ENCODE results near the gene ESR2.
"Not testable (repeated sequence)": the region's sequence is repeated elsewhere in the genome, so short reads cannot be mapped to it uniquely, and the experiment has no call there.

ESR2 gene

GRCh38 chr14:64221391-64222003, 72.7 kb downstream of the ESR2 start:
- DNase-seq (ENCODE audit: low read depth in 1 of 2, low spot score in 1 of 2) = no peak

- DNase-seq (ENCODE audit: low read depth in 1 of 2, low spot score in 1 of 2) = no peak
Observed at GRCh38 chr14:64220466-64220865, 73.7 kb downstream of the ESR2 start.

- no peak for DNase-seq (ENCODE audit: low read depth in 1 of 2, low spot score in 1 of 2)
Observed at GRCh38 chr14:64220056-64220455, 74.1 kb downstream of the ESR2 start.

- DNase-seq (ENCODE audit: low read depth in 1 of 2, low spot score in 1 of 2) = no peak
Observed at GRCh38 chr14:64218344-64219240, 75.6 kb downstream of the ESR2 start.

- no peak for DNase-seq (ENCODE audit: low read depth in 1 of 2, low spot score in 1 of 2)
Observed at GRCh38 chr14:64217834-64218233, 76.3 kb downstream of the ESR2 start.

DNA sequence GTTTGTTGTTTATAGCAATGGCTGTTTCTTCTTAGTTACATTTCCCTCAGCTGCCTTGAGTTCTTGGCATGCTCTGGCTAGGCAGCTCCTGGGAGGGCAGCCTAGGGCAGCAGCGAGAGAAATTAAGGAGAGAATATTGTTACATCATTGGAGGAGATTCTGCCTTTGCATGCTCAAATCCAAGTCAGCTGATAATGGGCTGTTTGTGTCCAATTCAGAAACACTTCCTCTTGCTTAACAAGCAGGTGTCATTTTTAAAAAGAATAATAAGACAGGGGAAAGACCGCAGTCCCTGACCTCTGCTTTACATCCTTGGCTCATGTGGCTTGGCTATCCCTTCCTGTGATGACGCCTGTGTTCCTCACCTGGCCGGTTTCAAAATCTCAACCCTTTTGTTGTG, 76.9 kb downstream of the ESR2 start:
- DNase-seq (ENCODE audit: low read depth in 1 of 2, low spot score in 1 of 2) = no peak

GRCh38 chr14:64215978-64216377, 78.2 kb downstream of the ESR2 start:
- DNase-seq (ENCODE audit: low read depth in 1 of 2, low spot score in 1 of 2) = no peak

DNA sequence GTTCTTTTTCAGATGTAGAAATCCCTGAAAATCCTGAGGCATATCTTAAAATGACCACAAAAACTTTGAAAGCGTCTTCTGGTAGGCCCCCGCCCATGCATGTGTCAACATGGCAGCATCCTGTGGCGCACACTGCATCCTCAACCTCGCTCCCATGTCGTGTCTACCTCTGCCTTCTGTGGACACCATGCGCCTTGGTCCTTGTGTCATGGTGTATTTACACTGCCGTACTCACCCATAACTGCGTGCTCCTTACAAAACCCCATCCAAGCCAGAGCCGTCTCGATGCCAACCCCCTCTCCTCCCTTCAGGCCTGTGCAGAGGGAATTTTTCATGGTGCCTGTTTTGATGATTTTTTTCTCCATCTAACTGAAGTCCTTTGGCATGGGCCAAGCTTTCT, 78.9 kb downstream of the ESR2 start:
- no peak for DNase-seq (ENCODE audit: low read depth in 1 of 2, low spot score in 1 of 2)

DNA sequence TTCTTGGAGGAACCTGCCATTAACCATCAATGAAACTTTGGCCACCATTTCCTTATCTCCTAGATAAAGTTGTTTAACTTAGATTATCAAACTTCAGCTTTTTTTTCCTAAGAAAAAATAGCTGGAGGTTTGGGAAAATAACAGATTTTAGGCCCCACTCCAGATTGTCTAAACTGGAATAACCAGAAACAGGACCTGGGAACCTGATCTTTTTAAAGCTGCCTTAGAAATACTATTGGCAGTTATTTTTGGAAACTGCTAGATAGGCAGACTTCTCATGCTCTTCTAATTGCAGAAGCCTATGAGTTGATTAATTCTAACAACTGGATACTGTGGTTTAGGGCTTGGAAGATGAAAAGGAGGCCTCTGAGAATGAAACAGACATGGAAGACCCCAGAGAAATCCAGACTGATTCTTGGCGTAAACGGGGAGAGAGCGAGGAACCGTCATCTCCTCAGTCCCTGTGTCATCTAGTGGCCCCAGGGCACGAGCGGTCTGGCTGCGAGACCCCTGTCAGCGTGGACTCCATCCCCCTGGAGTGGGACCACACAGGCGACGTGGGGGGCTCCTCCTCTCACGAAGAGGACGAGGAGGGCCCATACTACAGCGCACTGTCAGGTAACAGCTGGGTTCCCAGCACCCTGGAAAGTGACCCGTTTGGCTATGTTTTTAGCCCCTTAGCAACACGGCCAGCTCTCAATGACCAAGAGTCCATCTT, 80.2 kb downstream of the ESR2 start:
- no peak for DNase-seq (ENCODE audit: low read depth in 1 of 2, low spot score in 1 of 2)

GRCh38 chr14:64213086-64213485, 81.1 kb downstream of the ESR2 start:
- DNase-seq (ENCODE audit: low read depth in 1 of 2, low spot score in 1 of 2) = no peak

GRCh38 chr14:64212666-64213065, 81.5 kb downstream of the ESR2 start:
- DNase-seq (ENCODE audit: low read depth in 1 of 2, low spot score in 1 of 2) = no peak

GRCh38 chr14:64210912-64211311, 83.3 kb downstream of the ESR2 start:
- DNase-seq (ENCODE audit: low read depth in 1 of 2, low spot score in 1 of 2) = not testable (repeated sequence)

GRCh38 chr14:64210216-64210615, 84.0 kb downstream of the ESR2 start:
- no peak for DNase-seq (ENCODE audit: low read depth in 1 of 2, low spot score in 1 of 2)

GRCh38 chr14:64209444-64210131, 84.6 kb downstream of the ESR2 start:
- no peak for DNase-seq (ENCODE audit: low read depth in 1 of 2, low spot score in 1 of 2)

DNA sequence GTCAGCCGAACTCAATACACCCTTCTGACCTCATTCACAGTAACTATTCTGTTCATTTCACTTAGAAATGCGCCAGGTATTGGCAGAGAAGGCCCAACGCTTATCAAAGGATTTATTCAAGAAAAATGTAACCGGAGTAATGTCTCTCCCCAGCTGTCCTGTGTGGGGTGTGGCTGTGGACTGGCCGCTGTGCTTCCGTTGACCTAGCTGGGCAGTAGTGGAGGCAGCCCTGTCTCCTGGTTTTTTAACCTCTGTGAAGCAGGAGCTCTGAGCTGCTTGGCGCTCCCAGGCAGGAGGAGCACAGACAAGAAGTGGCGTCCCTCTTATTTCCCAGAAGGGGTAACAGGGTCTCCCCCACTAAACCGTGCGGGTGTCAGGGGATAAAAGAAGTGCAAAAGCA, 85.2 kb downstream of the ESR2 start:
- DNase-seq (ENCODE audit: low read depth in 1 of 2, low spot score in 1 of 2) = no peak

GRCh38 chr14:64208261-64208660, 85.9 kb downstream of the ESR2 start:
- DNase-seq (ENCODE audit: low read depth in 1 of 2, low spot score in 1 of 2) = no peak

DNA sequence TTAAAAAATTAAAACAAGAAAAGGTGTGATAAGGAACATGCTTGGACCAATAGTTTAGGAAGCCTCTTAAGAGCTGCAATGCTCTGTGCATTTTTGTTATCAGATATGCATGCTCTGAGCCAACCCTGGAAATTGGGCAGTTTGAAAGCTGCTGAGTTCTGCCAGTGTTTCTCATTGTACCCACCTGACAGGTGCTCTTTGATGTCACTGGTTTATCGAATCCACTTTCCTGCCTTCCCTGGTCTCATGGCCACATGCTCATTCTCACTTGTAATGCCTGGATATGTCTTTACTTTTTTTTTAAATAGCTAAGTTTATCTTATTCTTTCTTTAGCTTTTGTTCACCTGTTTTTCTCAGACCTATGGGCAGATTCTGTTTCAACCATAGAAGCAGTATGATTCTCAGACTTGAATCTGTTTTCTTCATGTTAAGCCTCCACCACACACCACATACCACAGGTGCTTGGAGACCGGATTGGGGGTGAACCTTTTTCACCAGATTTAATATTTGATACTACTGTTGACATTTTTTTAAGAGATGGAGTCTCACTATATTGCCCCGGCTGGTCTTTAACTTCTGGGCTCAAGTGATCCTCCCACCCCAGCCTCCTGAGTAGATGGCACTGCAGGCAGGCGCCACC, 90.7 kb downstream of the ESR2 start:
- no peak for DNase-seq (ENCODE audit: low read depth in 1 of 2, low spot score in 1 of 2)

GRCh38 chr14:64202716-64203115, 91.5 kb downstream of the ESR2 start:
- no peak for DNase-seq (ENCODE audit: low read depth in 1 of 2, low spot score in 1 of 2)

DNA sequence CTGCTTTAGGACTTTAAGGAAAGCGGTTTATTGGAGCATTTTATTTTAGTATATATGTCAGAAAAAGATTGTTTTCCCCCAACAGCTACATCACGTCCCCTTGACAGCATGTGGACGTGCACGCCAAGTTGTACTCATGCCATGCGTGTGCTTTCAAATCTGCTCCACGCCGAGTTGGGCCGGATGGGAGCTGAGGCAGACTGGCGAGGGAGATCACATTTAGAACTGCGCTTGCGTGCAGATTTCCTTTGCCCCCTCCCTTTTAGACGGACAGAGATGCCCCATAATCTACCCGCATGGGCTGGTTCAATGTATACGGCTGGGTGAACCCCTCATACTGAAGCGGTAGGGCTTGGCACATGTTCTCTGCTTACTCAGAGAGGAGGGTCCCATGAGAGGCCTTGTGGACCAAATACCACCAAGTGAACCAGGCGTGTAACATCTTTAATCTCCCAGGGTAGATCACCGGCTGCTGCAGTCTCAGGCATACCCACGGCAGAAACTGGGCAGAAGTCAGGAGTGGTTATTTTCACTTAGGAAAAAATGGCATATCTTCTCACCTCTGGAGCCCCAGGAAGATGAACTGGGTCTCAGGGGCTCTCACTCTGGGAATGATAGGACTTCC, 92.1 kb downstream of the ESR2 start:
- DNase-seq (ENCODE audit: low read depth in 1 of 2, low spot score in 1 of 2) = no peak

GRCh38 chr14:64201296-64201695, 92.9 kb downstream of the ESR2 start:
- no peak for DNase-seq (ENCODE audit: low read depth in 1 of 2, low spot score in 1 of 2)

DNA sequence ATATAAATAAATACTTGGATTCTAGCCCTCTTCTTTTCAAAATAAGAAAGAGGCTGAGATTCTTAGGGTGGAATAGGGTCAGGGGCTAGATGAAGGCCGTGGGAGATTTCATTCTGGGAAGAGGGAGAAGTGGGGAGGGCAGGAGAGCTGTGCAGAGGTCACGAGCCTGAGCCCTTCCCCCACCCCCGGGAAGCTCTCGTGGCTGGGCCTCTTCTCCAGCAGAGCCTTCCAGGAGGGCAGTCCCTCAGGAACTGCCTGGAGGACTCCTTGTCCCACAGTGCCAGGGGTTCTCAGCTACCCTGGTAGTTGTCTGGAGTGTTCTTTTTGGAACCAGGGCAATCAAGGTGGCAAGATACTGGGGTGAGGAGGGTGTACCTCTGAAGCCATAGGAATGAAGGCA, 94.0 kb downstream of the ESR2 start:
- no peak for DNase-seq (ENCODE audit: low read depth in 1 of 2, low spot score in 1 of 2)
